GM10266 (cell line): ENCODE results near the gene TCF15.
A peak's percentile ranks its signal among the peaks of the same experiment; 100 is the strongest.

ENCODE experiments used
- DNase-seq: peaks from one replicate; pipeline ENCODE4 v3.0.0; 2012; ENCODE audit errors: extremely low spot score
- TF ChIP-seq, protein P1 (sequence below): IDR thresholded peaks from 2 replicates; pipeline ENCODE4 v1.5.1; 2012; ENCODE audit warnings: mild to moderate bottlenecking, low read depth; ENCODE audit not compliant: control insufficient read depth, insufficient read depth; ENCODE audit errors: missing control alignments

Gene TCF15

DNA sequence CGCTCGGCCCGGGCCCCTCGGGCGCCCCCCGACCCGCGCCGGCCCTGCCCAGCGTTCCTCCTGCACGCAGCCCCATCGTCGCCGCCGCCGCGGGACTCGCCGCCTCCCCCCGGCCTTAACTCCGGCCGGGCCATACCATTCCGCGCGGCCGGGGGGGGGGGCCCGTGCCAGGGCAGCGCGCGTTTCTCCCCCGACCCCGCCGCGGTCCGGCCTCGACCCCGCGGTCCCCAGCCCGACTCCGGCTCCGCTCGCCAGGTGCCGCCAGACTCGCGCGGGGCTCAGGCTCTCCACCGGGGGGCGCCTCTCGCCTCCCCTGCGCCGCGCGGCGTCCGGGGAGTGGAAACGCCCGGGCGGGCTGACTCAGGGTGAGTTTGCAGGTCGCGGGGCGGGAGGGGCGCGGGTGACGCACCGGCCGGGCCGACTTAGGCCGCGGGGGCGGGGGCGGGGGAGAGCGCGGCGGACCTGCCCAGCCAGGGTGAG, 43.0 kb upstream of the TCF15 start, which contains the start of gene SRXN1:
Gene SRXN1, minus strand, starts transcription at position 91 of the 480 bp plus-strand sequence. Its CDS starts 15 bp downstream, at position 76.
- TF ChIP-seq, protein P1, sequence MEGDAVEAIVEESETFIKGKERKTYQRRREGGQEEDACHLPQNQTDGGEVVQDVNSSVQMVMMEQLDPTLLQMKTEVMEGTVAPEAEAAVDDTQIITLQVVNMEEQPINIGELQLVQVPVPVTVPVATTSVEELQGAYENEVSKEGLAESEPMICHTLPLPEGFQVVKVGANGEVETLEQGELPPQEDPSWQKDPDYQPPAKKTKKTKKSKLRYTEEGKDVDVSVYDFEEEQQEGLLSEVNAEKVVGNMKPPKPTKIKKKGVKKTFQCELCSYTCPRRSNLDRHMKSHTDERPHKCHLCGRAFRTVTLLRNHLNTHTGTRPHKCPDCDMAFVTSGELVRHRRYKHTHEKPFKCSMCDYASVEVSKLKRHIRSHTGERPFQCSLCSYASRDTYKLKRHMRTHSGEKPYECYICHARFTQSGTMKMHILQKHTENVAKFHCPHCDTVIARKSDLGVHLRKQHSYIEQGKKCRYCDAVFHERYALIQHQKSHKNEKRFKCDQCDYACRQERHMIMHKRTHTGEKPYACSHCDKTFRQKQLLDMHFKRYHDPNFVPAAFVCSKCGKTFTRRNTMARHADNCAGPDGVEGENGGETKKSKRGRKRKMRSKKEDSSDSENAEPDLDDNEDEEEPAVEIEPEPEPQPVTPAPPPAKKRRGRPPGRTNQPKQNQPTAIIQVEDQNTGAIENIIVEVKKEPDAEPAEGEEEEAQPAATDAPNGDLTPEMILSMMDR, result peak; percentile 88
- DNase-seq, result peak; percentile 97

DNA sequence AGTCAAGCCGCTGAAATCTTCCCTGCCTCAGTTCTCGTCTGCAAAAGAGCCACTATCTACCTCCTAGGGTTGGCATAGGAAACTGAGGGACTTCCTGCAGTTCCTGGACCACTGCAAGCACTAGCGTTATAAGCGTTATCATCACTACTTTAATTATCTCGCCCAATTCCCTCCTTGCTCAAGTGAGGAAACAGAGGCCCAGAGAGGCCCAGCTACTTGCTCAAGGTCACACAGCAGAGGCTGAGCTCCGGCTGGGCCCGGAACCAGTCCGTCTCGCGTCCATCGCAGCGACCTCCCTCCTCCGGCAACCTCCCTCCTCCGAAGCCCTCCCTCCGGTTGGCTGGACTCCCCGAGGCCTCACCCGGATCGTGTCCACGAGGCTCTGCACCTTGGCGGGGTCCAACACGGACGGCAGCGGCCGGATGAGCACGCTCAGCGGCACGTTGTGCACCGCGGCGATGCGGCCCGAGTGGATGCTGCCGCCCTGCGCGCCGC, 42.6 kb upstream of the TCF15 start:
- no peak for DNase-seq
- TF ChIP-seq, protein P1, result no peak

DNA sequence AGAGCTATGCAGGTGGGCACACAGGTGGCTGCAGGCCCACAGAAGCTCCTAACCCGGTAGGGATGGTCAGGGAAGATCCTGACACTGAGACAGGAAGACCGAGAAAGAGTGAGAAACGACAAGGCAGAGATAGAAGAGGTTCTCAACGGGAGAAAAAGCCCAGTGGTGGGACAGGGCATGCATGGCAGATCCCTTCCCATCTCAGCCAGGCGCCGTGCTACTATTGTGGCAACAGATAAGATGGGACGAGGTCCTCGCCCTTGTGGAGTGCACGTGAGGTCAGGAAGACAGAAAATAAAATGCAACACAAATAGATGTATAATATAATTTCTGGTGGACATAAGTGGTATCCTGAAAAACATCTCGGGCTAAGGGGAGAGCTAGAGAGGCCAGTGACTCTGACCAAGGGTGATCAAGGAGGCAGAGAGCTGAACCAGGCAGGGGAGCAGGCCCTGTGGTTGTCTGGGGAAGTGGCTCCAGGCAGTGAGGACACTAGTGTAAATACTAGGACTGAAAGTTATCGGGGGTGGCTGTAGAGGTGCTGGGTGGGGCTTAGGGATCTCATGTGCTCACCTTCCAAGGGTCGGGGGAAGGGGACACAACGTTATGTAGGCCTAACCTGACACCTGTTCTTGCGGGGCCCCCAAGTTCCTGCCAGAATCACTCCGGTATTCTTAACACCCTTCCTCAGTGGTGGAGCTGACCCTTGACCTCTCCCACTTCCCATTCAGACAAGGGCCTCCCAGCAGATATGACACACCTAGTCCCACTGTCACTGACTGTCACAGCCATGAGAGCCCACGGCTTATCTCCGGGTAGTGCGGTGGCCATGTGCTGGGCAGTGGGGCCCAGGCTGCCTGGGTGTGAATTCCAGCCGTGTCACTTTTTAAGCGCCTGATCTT, 41.9 kb upstream of the TCF15 start:
- DNase-seq, result no peak
- TF ChIP-seq, protein P1, result no peak

DNA sequence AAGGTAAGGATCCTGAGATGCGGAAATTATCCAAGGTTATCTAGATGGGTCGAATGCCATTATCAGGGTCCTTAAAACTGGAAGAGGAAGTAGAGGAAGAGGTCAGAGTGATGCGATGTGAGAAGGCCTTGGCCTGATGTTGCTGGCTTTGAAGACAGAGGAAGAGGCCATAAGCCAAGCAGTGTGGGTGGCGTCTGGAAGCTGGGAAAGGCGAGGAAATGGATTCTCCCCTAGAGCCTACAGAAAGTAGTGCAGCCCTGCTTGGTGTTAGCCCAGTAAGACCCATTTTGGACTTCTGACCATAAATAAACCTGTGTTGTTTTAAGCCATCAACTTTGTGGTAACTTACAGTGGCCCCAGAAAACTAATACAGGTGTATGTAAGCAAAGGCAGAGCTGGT, 40.8 kb upstream of the TCF15 start:
- no peak for DNase-seq
- TF ChIP-seq, protein P1, result no peak

DNA sequence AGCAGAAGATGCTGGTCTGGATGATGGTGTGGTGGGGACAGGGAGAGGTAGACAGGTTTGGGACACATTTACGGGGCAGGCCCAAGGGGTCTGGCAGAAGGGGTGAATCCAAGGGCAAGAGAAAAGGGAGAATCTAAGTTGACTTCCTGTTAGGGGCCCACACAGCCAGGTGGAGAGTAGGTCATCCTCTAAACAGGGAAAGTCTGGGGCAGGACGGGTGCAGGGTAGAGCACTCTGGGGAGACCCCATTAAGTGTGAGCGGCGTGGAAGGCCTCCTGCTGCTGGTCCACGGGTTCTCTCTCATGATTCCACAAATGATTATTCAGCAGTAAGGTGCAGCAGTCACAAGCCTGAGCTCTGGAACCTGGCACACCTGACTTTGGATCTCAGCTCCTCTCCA, 40.2 kb upstream of the TCF15 start:
- TF ChIP-seq, protein P1, result no peak
- DNase-seq, result no peak

DNA sequence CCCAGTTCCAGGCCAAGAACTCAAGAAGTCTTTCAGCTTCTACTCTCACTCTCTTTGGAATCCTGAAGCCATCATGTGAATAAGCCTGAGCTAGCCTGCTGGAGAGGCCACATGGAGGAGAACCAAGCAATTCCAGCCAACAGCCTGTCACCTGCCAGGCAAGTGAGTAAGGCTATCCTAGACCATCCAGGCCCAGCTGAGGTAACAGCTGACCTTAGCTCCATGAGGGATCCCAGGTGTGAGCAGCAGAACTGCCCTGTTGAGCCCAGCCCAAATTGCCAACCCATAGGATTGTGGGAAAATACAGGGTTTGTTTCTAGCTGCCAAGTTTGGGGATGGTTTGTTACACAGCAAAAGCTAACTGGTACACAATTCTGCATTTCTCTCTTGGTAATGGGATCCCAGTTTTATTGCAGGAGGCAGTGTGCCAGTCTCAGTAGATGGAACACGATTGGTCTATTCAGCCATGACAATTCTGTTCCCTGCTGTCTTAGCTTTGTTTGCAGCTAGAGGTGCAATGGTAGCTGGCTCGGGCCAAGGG, 37.4 kb upstream of the TCF15 start:
- TF ChIP-seq, protein P1, result no peak
- no peak for DNase-seq

DNA sequence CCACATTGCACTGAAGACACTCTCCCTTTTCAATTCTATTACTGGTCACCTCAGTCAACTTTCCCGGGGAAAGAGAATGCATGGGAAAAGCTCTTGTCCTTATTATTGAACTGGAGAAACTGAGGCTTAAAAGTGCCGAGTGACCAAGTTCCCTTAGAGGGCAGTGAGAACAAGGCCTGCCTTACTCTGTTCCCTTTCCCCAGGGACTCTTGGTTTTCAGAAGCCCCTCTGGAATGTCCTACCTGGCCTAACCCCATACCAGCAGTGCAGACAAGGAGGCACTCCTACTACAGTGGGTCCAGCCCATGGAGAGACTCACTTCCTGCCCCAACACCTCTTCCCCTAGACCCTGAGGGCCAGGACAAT, 36.7 kb upstream of the TCF15 start:
- no peak for DNase-seq
- TF ChIP-seq, protein P1, result no peak
